ENCODE measurements around the gene PPP6R3. TPM values are rescaled to one million over a fixed set of nuclear protein-coding genes. Genes with fewer than 3 reads are reported as not detected.

The PPP6R3 gene
- total RNA-seq, 4 donors from 2014 or later, result 76.6 to 130 (median 94.0) TPM

GRCh38 chr11:68506908-68507307, 46.4 kb downstream of the PPP6R3 start:
- intact Hi-C loops (cut with DNase I), result no loop called here
- TF ChIP-seq CTCF (IDR thresholded peaks at IDR 0.05) (peak in 1 of 6 experiments; percentile 21), POLR2A (IDR thresholded peaks at IDR 0.05) (no peak)
- H3K4me3 ChIP-seq, result no peak overlapping the region
- no peak for DNase-seq
- WGBS, 2 donors, result 88 to 93% methylated on average over 3 of the region's 3 CpGs
- H3K9me3 ChIP-seq, result no peaks in the 10 kb centered on the region
- no peaks in the 10 kb centered on the region for H3K36me3 ChIP-seq
- H3K4me1 ChIP-seq, result peaks cover 10 to 71% (median 29%) of the 10 kb centered on the region in 3 donors
- no peak overlapping the region for H3K27ac ChIP-seq
- no peaks in the 10 kb centered on the region for H3K27me3 ChIP-seq

- H3K4me1 ChIP-seq, result peaks cover 5 to 56% (median 16%) of the 10 kb centered on the region in 3 donors
- WGBS, 2 donors, result 83 to 87% methylated on average over 2 of the region's 2 CpGs
These were observed 47.9 kb downstream of the PPP6R3 start for GRCh38 chr11:68508425-68508824.

GRCh38 chr11:68509066-68509465, 48.5 kb downstream of the PPP6R3 start:
- Histone ChIP-seq H3K4me1 (peaks cover 5 to 49% (median 10%) of the 10 kb centered on the region in 3 donors), H3K9me3 (no peaks in the 10 kb centered on the region), H3K27me3 (no peaks in the 10 kb centered on the region), H3K27ac (no peak overlapping the region), H3K4me3 (no peak overlapping the region), H3K36me3 (peaks cover 0 to 18% (median 0%) of the 10 kb centered on the region in 3 donors)
- no peak for TF ChIP-seq POLR2A (IDR thresholded peaks at IDR 0.05)
- no peak for TF ChIP-seq CTCF (IDR thresholded peaks at IDR 0.05)
- 43 to 46% methylated on average over 4 of the region's 4 CpGs for WGBS, 2 donors
- DNase-seq, result no peak
- intact Hi-C loops (cut with DNase I), result no loop called here

More at GRCh38 chr11:68508425-68508824, 47.9 kb downstream of the PPP6R3 start:
- H3K36me3 ChIP-seq, result peaks cover 0 to 12% (median 0%) of the 10 kb centered on the region in 3 donors
- H3K27ac ChIP-seq, result no peak overlapping the region
- H3K9me3 ChIP-seq, result no peaks in the 10 kb centered on the region
- TF ChIP-seq CTCF (IDR thresholded peaks at IDR 0.05) (no peak), POLR2A (IDR thresholded peaks at IDR 0.05) (no peak)
- no peaks in the 10 kb centered on the region for H3K27me3 ChIP-seq
- no peak overlapping the region for H3K4me3 ChIP-seq
- DNase-seq, result no peak
- intact Hi-C loops (cut with DNase I), result no loop called here

- 91 to 95% methylated on average over 6 of the region's 6 CpGs for WGBS, 2 donors
- intact Hi-C loops (cut with DNase I), result no loop called here
These were observed 53.5 kb downstream of the PPP6R3 start for GRCh38 chr11:68513930-68514487.

More at GRCh38 chr11:68513930-68514487, 53.5 kb downstream of the PPP6R3 start:
- no peak for TF ChIP-seq POLR2A (IDR thresholded peaks at IDR 0.05)
- TF ChIP-seq CTCF (IDR thresholded peaks at IDR 0.05), result no peak
- no peak overlapping the region for H3K4me3 ChIP-seq
- no peaks in the 10 kb centered on the region for H3K9me3 ChIP-seq
- no peak for DNase-seq
- H3K27ac ChIP-seq, result no peak overlapping the region
- no peaks in the 10 kb centered on the region for H3K27me3 ChIP-seq
- H3K36me3 ChIP-seq, result peaks cover 0 to 40% (median 0%) of the 10 kb centered on the region in 3 donors
- peaks cover 0 to 2% (median 0%) of the 10 kb centered on the region in 3 donors for H3K4me1 ChIP-seq

Data from esophagus squamous epithelium (tissue), 5 donors.